Measurements from ENCODE around the gene ZC3H12A. TPM values are rescaled to one million over a fixed set of nuclear protein-coding genes. Genes with fewer than 3 reads are reported as not detected.

ZC3H12A gene
- total and polyA plus RNA-seq, 2 of the 8 experiments (the other 6 are each of a cell fraction or from before 2014, with no cell fraction given), result 7.4 to 10.0 TPM

DNA sequence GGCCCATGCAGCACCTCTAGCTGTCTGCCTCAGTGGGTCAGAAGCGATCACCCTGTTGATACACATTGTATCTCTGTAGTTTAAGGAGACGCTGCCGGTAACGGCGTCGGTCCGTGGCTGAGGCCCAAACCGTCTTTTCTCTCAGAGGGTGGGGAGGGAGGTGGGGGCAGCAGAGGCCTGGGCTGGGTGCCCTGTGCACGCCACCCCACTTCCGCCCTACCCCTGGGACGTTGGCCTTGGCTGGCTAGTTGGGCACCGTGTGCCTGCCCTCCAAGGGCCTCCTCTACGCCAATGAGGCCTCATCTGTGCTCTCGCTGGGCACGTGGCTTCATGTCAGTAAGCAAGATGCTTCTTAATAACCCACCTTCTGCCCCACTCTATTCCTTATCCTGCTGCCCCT is 9.4 kb downstream of the ZC3H12A start (continued):
- TF ChIP-seq, protein P1, sequence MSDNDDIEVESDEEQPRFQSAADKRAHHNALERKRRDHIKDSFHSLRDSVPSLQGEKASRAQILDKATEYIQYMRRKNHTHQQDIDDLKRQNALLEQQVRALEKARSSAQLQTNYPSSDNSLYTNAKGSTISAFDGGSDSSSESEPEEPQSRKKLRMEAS (IDR thresholded peaks at IDR 0.05), result no peak
- TF ChIP-seq NRF1 (IDR thresholded peaks at IDR 0.05; ENCODE audit: low read depth, low read length) (no peak), SUZ12 (IDR thresholded peaks at IDR 0.05; ENCODE audit: low read length) (no peak), SP1 (IDR thresholded peaks at IDR 0.05; ENCODE audit: low read depth, low read length) (no peak)

Data from H1 (cell line).